ENCODE measurements around the gene SCGB1A1.

The SCGB1A1 gene

GRCh38 chr11:62398011-62398994 is 20.5 kb upstream of the SCGB1A1 start:
- no peak for DNase-seq

GRCh38 chr11:62399172-62399877 is 19.5 kb upstream of the SCGB1A1 start:
- no peak for DNase-seq

GRCh38 chr11:62399878-62400266 is 19.0 kb upstream of the SCGB1A1 start:
- no peak for DNase-seq

GRCh38 chr11:62400281-62400680 is 18.6 kb upstream of the SCGB1A1 start:
- DNase-seq: no peak

- DNase-seq: no peak
These were observed 18.1 kb upstream of the SCGB1A1 start for GRCh38 chr11:62400760-62401159.

GRCh38 chr11:62401356-62401755 is 17.5 kb upstream of the SCGB1A1 start:
- DNase-seq: no peak

GRCh38 chr11:62401811-62402210 is 17.0 kb upstream of the SCGB1A1 start:
- no peak for DNase-seq

GRCh38 chr11:62402226-62402959 is 16.4 kb upstream of the SCGB1A1 start:
- DNase-seq: no peak

GRCh38 chr11:62402960-62403730 is 15.7 kb upstream of the SCGB1A1 start:
- DNase-seq: no peak

GRCh38 chr11:62404435-62404834 is 14.4 kb upstream of the SCGB1A1 start:
- no peak for DNase-seq

GRCh38 chr11:62404901-62405300 is 13.9 kb upstream of the SCGB1A1 start:
- no peak for DNase-seq

- no peak for DNase-seq
These were observed 12.8 kb upstream of the SCGB1A1 start for GRCh38 chr11:62406034-62406433.

- no peak for DNase-seq
These were observed 9.0 kb upstream of the SCGB1A1 start for GRCh38 chr11:62409831-62410230.

- DNase-seq: no peak
These were observed 7.9 kb upstream of the SCGB1A1 start for GRCh38 chr11:62410972-62411371.

- DNase-seq: no peak
These were observed 7.3 kb upstream of the SCGB1A1 start for GRCh38 chr11:62411524-62411923.

GRCh38 chr11:62413060-62413696 is 5.7 kb upstream of the SCGB1A1 start:
- DNase-seq: no peak

GRCh38 chr11:62416596-62416995 is 2.2 kb upstream of the SCGB1A1 start:
- DNase-seq: no peak

- DNase-seq: no peak
These were observed 697 bp upstream of the SCGB1A1 start for GRCh38 chr11:62418136-62418535.

GRCh38 chr11:62419314-62419929 is 589 bp downstream of the SCGB1A1 start:
- no peak for DNase-seq

- DNase-seq: no peak
These were observed 1.1 kb downstream of the SCGB1A1 start for GRCh38 chr11:62419943-62420342.

GRCh38 chr11:62420882-62421281 is 2.0 kb downstream of the SCGB1A1 start:
- no peak for DNase-seq

- no peak for DNase-seq
These were observed 3.2 kb downstream of the SCGB1A1 start for GRCh38 chr11:62421996-62422395.
